A549 (cell line): ENCODE measurements around the gene EAF1.

Experiments
- GATA3 ChIP-seq: IDR thresholded peaks from 2 replicates; pipeline ENCODE4 v1.6.1; 2012; ENCODE audit warnings: borderline replicate concordance
- MYC ChIP-seq: IDR thresholded peaks from 2 replicates; pipeline ENCODE4 v1.6.1; 2012; ENCODE audit warnings: mild to moderate bottlenecking, inconsistent platforms, low read length, improper control_type of control experiment, borderline replicate concordance
- POLR2AphosphoS2 ChIP-seq: conservative IDR thresholded peaks from 2 replicates; pipeline ENCODE4 v1.6.1; 2012; ENCODE audit warnings: low read length, improper control_type of control experiment, inconsistent platforms
- RFX5 ChIP-seq: fragments of 450-650 bp; IDR thresholded peaks from 2 replicates; pipeline ENCODE4 v1.7.1; 2014; ENCODE audit warnings: antibody characterized with exemption, mild to moderate bottlenecking, moderate library complexity
- ZFP36 ChIP-seq: fragments of 450-650 bp; IDR thresholded peaks from 2 replicates; pipeline ENCODE4 v1.6.1; 2014; ENCODE audit warnings: borderline replicate concordance; ENCODE audit not compliant: partially characterized antibody
- TF ChIP-seq, protein P1 (sequence below): fragments of >200 bp; sonication (Bioruptor Twin); formaldehyde crosslinking; IDR thresholded peaks from 3 replicates; pipeline ENCODE4 v1.5.1; 2016

DNA sequence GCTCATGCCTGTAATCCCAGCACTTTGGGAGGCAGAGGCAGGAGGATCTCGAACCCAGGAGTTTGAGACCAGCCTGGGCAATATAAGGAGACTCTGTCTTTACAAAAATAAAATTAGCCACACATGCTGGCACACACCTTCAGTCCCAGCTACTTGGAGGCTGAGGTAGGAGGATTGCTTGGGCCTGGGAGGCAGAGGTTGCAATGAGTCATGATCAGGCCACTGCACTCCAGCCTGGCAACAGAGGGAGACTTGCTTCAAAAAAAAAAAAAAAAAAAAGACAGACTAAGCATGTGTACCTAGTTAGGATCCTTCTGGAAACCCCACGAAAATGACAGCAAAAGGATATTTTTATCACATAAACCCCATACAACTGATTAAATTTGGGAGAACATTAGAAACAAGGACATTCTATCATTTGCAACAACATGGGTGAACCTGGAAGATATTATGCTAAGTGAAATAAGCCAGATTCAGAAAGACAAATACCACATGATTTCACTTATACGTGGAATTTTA, 44.9 kb upstream of the EAF1 start:
- TF ChIP-seq RFX5 (no peak), POLR2AphosphoS2 (no peak), GATA3 (no peak), MYC (no peak), ZFP36 (no peak)
- TF ChIP-seq, protein P1, sequence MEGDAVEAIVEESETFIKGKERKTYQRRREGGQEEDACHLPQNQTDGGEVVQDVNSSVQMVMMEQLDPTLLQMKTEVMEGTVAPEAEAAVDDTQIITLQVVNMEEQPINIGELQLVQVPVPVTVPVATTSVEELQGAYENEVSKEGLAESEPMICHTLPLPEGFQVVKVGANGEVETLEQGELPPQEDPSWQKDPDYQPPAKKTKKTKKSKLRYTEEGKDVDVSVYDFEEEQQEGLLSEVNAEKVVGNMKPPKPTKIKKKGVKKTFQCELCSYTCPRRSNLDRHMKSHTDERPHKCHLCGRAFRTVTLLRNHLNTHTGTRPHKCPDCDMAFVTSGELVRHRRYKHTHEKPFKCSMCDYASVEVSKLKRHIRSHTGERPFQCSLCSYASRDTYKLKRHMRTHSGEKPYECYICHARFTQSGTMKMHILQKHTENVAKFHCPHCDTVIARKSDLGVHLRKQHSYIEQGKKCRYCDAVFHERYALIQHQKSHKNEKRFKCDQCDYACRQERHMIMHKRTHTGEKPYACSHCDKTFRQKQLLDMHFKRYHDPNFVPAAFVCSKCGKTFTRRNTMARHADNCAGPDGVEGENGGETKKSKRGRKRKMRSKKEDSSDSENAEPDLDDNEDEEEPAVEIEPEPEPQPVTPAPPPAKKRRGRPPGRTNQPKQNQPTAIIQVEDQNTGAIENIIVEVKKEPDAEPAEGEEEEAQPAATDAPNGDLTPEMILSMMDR = no peak
